ENCODE measurements around the gene FOXQ1. TPM values are rescaled to one million over a fixed set of nuclear protein-coding genes. Genes with fewer than 3 reads are reported as not detected.

The FOXQ1 gene
- total and polyA plus RNA-seq, 2 of the 13 experiments (the other 11 are each of a cell fraction or from before 2014, with no cell fraction given): 35.2 to 39.8 TPM

DNA sequence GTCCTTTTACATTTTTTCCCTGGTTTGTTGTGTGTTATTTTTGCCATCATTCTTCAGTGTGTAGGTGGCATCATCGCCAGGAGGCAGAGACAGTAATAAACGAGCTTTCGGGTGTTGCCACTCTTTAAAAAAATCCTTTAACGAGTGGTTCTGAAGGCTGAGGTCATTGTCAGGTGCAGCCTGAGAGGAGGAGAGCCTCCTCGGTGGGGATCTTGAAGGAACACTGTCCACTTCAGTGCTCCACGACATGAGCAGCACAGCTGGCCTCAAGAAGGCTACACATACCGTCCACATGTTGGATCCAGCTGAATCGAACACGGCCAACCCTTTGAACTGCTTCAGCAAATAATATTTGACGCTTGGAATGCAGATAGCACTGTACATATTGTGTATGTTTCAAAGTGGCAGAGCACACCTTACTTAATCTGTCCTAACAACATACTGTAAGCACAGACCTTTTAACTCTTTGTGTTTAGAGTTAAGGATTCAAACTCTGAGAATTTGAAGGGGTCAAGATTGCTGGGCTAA lies 48.0 kb upstream of the FOXQ1 start (continued):
- TF ChIP-seq, protein P1, sequence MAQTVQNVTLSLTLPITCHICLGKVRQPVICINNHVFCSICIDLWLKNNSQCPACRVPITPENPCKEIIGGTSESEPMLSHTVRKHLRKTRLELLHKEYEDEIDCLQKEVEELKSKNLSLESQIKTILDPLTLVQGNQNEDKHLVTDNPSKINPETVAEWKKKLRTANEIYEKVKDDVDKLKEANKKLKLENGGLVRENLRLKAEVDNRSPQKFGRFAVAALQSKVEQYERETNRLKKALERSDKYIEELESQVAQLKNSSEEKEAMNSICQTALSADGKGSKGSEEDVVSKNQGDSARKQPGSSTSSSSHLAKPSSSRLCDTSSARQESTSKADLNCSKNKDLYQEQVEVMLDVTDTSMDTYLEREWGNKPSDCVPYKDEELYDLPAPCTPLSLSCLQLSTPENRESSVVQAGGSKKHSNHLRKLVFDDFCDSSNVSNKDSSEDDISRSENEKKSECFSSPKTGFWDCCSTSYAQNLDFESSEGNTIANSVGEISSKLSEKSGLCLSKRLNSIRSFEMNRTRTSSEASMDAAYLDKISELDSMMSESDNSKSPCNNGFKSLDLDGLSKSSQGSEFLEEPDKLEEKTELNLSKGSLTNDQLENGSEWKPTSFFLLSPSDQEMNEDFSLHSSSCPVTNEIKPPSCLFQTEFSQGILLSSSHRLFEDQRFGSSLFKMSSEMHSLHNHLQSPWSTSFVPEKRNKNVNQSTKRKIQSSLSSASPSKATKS (CRISPR knock-in tag; IDR thresholded peaks at IDR 0.05): no peak
- TF ChIP-seq ZNF333 (CRISPR knock-in tag; IDR thresholded peaks at IDR 0.05; ENCODE audit: borderline replicate concordance): no peak
- no peak for TF ChIP-seq SALL2 (CRISPR knock-in tag; IDR thresholded peaks at IDR 0.05)
- TF ChIP-seq ZBTB7B (CRISPR knock-in tag; IDR thresholded peaks at IDR 0.05): peak; percentile 72
- TF ChIP-seq SMAD1 (CRISPR knock-in tag; IDR thresholded peaks at IDR 0.05; ENCODE audit: borderline replicate concordance, low read depth): no peak
- TF ChIP-seq CENPT (CRISPR knock-in tag; IDR thresholded peaks at IDR 0.05; ENCODE audit: low read depth): no peak
- TF ChIP-seq, protein P2, sequence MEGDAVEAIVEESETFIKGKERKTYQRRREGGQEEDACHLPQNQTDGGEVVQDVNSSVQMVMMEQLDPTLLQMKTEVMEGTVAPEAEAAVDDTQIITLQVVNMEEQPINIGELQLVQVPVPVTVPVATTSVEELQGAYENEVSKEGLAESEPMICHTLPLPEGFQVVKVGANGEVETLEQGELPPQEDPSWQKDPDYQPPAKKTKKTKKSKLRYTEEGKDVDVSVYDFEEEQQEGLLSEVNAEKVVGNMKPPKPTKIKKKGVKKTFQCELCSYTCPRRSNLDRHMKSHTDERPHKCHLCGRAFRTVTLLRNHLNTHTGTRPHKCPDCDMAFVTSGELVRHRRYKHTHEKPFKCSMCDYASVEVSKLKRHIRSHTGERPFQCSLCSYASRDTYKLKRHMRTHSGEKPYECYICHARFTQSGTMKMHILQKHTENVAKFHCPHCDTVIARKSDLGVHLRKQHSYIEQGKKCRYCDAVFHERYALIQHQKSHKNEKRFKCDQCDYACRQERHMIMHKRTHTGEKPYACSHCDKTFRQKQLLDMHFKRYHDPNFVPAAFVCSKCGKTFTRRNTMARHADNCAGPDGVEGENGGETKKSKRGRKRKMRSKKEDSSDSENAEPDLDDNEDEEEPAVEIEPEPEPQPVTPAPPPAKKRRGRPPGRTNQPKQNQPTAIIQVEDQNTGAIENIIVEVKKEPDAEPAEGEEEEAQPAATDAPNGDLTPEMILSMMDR (CRISPR knock-in tag; IDR thresholded peaks at IDR 0.05): no peak; the same call in 1 of the 2 replicates
- TF ChIP-seq, protein P3, sequence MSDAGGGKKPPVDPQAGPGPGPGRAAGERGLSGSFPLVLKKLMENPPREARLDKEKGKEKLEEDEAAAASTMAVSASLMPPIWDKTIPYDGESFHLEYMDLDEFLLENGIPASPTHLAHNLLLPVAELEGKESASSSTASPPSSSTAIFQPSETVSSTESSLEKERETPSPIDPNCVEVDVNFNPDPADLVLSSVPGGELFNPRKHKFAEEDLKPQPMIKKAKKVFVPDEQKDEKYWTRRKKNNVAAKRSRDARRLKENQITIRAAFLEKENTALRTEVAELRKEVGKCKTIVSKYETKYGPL (CRISPR knock-in tag; IDR thresholded peaks at IDR 0.05): no peak
- TF ChIP-seq SRF (IDR thresholded peaks at IDR 0.05; ENCODE audit: low read depth, low read length): no peak
- TF ChIP-seq ZBTB21 (CRISPR knock-in tag; IDR thresholded peaks at IDR 0.05): peak; percentile 56
- TF ChIP-seq ZBTB7A (CRISPR knock-in tag; IDR thresholded peaks at IDR 0.05): peak; percentile 47; the same call in 1 of the 2 replicates
- no peak for TF ChIP-seq XBP1 (CRISPR knock-in tag; IDR thresholded peaks at IDR 0.05)
- TF ChIP-seq, protein P4, sequence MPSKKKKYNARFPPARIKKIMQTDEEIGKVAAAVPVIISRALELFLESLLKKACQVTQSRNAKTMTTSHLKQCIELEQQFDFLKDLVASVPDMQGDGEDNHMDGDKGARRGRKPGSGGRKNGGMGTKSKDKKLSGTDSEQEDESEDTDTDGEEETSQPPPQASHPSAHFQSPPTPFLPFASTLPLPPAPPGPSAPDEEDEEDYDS (CRISPR knock-in tag; IDR thresholded peaks at IDR 0.05): no peak
- TF ChIP-seq GZF1 (CRISPR knock-in tag; IDR thresholded peaks at IDR 0.05): no peak; the same call in 1 of the 2 replicates
- TF ChIP-seq HNF4G (IDR thresholded peaks at IDR 0.05; ENCODE audit: borderline replicate concordance, low read depth, low read length): peak; percentile 78
- TF ChIP-seq HNF4G (CRISPR knock-in tag; IDR thresholded peaks at IDR 0.05; ENCODE audit: borderline replicate concordance, low read depth): peak; percentile 51; the same call in 1 of the 2 replicates
- peak; percentile 8; the same call in 1 of the 2 replicates for TF ChIP-seq STAT5B (CRISPR knock-in tag; IDR thresholded peaks at IDR 0.05)
- no peak for TF ChIP-seq CC2D1A (CRISPR knock-in tag; IDR thresholded peaks at IDR 0.05)
- TF ChIP-seq, protein P5, sequence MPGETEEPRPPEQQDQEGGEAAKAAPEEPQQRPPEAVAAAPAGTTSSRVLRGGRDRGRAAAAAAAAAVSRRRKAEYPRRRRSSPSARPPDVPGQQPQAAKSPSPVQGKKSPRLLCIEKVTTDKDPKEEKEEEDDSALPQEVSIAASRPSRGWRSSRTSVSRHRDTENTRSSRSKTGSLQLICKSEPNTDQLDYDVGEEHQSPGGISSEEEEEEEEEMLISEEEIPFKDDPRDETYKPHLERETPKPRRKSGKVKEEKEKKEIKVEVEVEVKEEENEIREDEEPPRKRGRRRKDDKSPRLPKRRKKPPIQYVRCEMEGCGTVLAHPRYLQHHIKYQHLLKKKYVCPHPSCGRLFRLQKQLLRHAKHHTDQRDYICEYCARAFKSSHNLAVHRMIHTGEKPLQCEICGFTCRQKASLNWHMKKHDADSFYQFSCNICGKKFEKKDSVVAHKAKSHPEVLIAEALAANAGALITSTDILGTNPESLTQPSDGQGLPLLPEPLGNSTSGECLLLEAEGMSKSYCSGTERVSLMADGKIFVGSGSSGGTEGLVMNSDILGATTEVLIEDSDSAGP (CRISPR knock-in tag; IDR thresholded peaks at IDR 0.05; ENCODE audit: borderline replicate concordance): no peak
- no peak; the same call in 1 of the 2 replicates for TF ChIP-seq NCOA1 (CRISPR knock-in tag; IDR thresholded peaks at IDR 0.05)
- peak; percentile 96 for TF ChIP-seq MED1 (CRISPR knock-in tag; IDR thresholded peaks at IDR 0.05)
- peak; percentile 94 for TF ChIP-seq ASH2L (IDR thresholded peaks at IDR 0.05; ENCODE audit: insufficient read length, low read depth, low read length)
- peak; percentile 99 for TF ChIP-seq TBX2 (CRISPR knock-in tag; IDR thresholded peaks at IDR 0.05; ENCODE audit: borderline replicate concordance)
- TF ChIP-seq RFX1 (IDR thresholded peaks at IDR 0.05): no peak
- peak; percentile 82 for TF ChIP-seq KDM1A (CRISPR knock-in tag; IDR thresholded peaks at IDR 0.05)
